Fibroblast of lung (primary cell): ENCODE data around the gene DRAXIN. TPM values are rescaled to one million over a fixed set of nuclear protein-coding genes. Genes with fewer than 3 reads are reported as not detected.

Experiments used
- DNase-seq, 2 donors: peaks; one replicate each; pipeline versions ENCODE4 v3.0.0 to v3.0.0-alpha.2; 2010; ENCODE audit warnings: low read depth in 2 of 2
- H2AFZ ChIP-seq: 2 replicates; pipeline ENCODE4 v1.5.1; 2012; ENCODE audit warnings: low read length, control low read depth, inconsistent platforms
- H3K27ac ChIP-seq: 2 replicates; pipeline ENCODE4 v1.5.1; 2011; ENCODE audit warnings: low read length, control low read depth; ENCODE audit not compliant: insufficient read depth
- H3K27me3 ChIP-seq: 2 replicates; pipeline ENCODE4 v1.5.1; 2011; ENCODE audit warnings: mild to moderate bottlenecking, low read length; ENCODE audit not compliant: control insufficient read depth, insufficient read depth
- H3K36me3 ChIP-seq: 2 replicates; pipeline ENCODE4 v1.5.1; 2011; ENCODE audit warnings: low read length; ENCODE audit not compliant: control insufficient read depth, insufficient read depth
- H3K4me1 ChIP-seq: 2 replicates; pipeline ENCODE4 v1.5.1; 2011; ENCODE audit warnings: low read length; ENCODE audit not compliant: control insufficient read depth, insufficient read depth; ENCODE audit errors: extremely low read depth
- H3K4me2 ChIP-seq: 2 replicates; pipeline ENCODE4 v1.5.1; 2011; ENCODE audit warnings: low read length, control low read depth; ENCODE audit not compliant: insufficient read depth; ENCODE audit errors: extremely low read depth
- H3K4me3 ChIP-seq, 4 experiments: fragments of 200-600 bp in 1 of 4; sonication (generic) in 1 of 4; replicated peaks in 1 of 4; 2 replicates each; pipeline ENCODE4 v1.5.1; 2011 to 2016; ENCODE audit warnings: low read length in 4 of 4, low read depth in 3 of 4, mild to moderate bottlenecking in 3 of 4, control low read depth in 2 of 4, inconsistent platforms in 1 of 4, mixed read lengths in 1 of 4; ENCODE audit not compliant: insufficient read depth in 1 of 4; ENCODE audit errors: control extremely low read depth in 1 of 4
- H3K79me2 ChIP-seq: 2 replicates; pipeline ENCODE4 v1.5.1; 2012; ENCODE audit warnings: mild to moderate bottlenecking, low read length, inconsistent platforms; ENCODE audit not compliant: control insufficient read depth, insufficient read depth
- H3K9ac ChIP-seq: 2 replicates; pipeline ENCODE4 v1.5.1; 2011; ENCODE audit warnings: mild to moderate bottlenecking, low read length, control low read depth; ENCODE audit not compliant: insufficient read depth
- H3K9me3 ChIP-seq: 2 replicates; pipeline ENCODE4 v1.5.1; 2012; ENCODE audit warnings: low read depth, low read length; ENCODE audit not compliant: control insufficient read depth, insufficient read depth
- H4K20me1 ChIP-seq: 2 replicates; pipeline ENCODE4 v1.5.1; 2011; ENCODE audit warnings: low read length; ENCODE audit not compliant: control insufficient read depth, insufficient read depth; ENCODE audit errors: extremely low read depth
- EZH2 ChIP-seq: IDR thresholded peaks from 2 replicates; pipeline ENCODE4 v1.5.1; 2012; ENCODE audit warnings: low read length, control low read depth, mild to moderate bottlenecking; ENCODE audit errors: missing control alignments
- polyA plus RNA-seq, 2 donors: library from polyadenylated mRNA; depleted of rRNA in 1 of 2; stranded (reverse) in 1 of 2; unstranded in 1 of 2; fragments of >200 nt; gene quantifications; 2 replicates each; pipeline ENCODE4 v1.2.1, GENCODE V29; 2011 to 2012; ENCODE audit warnings: missing spikeins in 1 of 2
- total RNA-seq: library from RNA; depleted of rRNA; stranded (reverse); fragments of >200 nt; gene quantifications from 2 replicates; pipeline ENCODE4 v1.2.1, GENCODE V29; 2014
- TF ChIP-seq, protein P1 (sequence below), 2 donors: IDR thresholded peaks in 1 of 2; conservative IDR thresholded peaks in 1 of 2; 1 replicate in 1 of 2; 2 replicates in 1 of 2; pipeline ENCODE4 v1.5.1; 2011 to 2012; ENCODE audit warnings: low read length in 2 of 2, control low read depth in 1 of 2, inconsistent platforms in 1 of 2, low read depth in 1 of 2, mild to moderate bottlenecking in 1 of 2

Gene DRAXIN
- total and polyA plus RNA-seq, 2 donors (not counting 1 experiment from before 2014, with no cell fraction given): 0.03 to 0.50 TPM

DNA sequence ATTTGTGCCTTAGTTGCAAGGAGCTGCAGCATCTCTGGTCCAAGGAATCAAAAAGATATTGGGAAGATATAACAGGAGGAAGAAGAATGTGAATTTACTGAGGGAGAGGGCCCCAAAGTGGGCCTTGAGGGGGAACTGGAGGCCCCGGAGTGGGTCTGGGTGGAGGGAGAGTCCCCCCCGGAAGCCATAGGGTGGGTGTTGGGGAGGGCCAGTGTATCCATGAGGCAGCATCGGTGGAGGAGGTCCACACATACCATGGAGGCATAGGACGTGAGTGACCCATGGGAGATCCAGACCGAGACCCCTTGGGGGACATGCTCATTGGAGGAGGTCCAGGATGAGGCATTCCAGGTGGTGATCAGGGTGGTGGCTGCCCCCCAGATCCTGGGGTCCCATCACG lies 69.8 kb downstream of the DRAXIN start:
- no peaks in the 10 kb centered on the region for H3K9me3 ChIP-seq
- H3K27ac ChIP-seq: no peak overlapping the region
- H4K20me1 ChIP-seq: no peaks in the 10 kb centered on the region
- H2AFZ ChIP-seq: no peak overlapping the region
- TF ChIP-seq EZH2: no peak
- TF ChIP-seq, protein P1, sequence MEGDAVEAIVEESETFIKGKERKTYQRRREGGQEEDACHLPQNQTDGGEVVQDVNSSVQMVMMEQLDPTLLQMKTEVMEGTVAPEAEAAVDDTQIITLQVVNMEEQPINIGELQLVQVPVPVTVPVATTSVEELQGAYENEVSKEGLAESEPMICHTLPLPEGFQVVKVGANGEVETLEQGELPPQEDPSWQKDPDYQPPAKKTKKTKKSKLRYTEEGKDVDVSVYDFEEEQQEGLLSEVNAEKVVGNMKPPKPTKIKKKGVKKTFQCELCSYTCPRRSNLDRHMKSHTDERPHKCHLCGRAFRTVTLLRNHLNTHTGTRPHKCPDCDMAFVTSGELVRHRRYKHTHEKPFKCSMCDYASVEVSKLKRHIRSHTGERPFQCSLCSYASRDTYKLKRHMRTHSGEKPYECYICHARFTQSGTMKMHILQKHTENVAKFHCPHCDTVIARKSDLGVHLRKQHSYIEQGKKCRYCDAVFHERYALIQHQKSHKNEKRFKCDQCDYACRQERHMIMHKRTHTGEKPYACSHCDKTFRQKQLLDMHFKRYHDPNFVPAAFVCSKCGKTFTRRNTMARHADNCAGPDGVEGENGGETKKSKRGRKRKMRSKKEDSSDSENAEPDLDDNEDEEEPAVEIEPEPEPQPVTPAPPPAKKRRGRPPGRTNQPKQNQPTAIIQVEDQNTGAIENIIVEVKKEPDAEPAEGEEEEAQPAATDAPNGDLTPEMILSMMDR (conservative IDR thresholded peaks at IDR 0.05 in 1 of 2, IDR thresholded peaks at IDR 0.05 in 1 of 2; ENCODE audit: low read depth in 1 of 2, low read length in 2 of 2): no peak
- no peak overlapping the region for H3K9ac ChIP-seq
- H3K79me2 ChIP-seq: no peaks in the 10 kb centered on the region
- H3K4me1 ChIP-seq: no peaks in the 10 kb centered on the region
- no peak for DNase-seq
- H3K4me3 ChIP-seq: no peak overlapping the region
- H3K27me3 ChIP-seq: peaks cover 8% of the 10 kb centered on the region
- no peak overlapping the region for H3K4me2 ChIP-seq
- H3K36me3 ChIP-seq: no peaks in the 10 kb centered on the region

DNA sequence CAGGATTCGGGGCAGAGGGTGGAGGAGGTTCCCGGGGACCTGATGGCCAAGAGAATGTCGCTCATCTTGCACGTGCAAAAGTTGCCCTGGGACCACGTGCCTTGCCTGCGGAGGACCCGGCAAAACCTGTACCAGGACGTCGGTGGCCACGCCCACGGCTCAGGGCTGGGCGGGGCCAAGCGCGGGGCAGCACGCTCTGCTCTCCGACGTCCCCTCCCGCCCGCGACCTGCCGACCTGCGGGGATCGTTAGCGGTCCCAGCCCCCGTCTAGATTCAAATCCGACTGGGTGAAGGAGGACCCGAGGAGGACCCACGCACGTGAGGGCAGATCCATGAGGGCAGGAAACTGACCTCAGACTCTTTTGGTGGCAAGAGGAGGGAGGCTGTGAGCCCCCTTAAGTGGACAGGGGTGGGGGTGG lies 70.5 kb downstream of the DRAXIN start, which contains the start of gene C1orf167:
TSS of gene C1orf167 (plus strand) at position 206 of the 419 bp plus-strand sequence. CDS start 2,208 bp downstream, outside the sequence.
- Histone ChIP-seq H4K20me1 (no peaks in the 10 kb centered on the region), H3K4me2 (no peak within 1 kb of the TSS), H3K27ac (no peak within 1 kb of the TSS), H3K4me1 (no peaks in the 10 kb centered on the region), H3K79me2 (no peaks in the 10 kb centered on the region), H2AFZ (no peak within 1 kb of the TSS), H3K9ac (no peak within 1 kb of the TSS), H3K4me3 (no peak within 1 kb of the TSS), H3K9me3 (no peaks in the 10 kb centered on the region), H3K36me3 (no peaks in the 10 kb centered on the region), H3K27me3 (peaks cover 8% of the 10 kb centered on the region)
- no peak for TF ChIP-seq EZH2
- DNase-seq: no peak

GRCh38 chr1:11764115-11764514 lies 72.6 kb downstream of the DRAXIN start:
- Histone ChIP-seq H3K27me3 (peaks cover 14% of the 10 kb centered on the region), H3K4me1 (no peaks in the 10 kb centered on the region), H3K4me3 (no peak overlapping the region), H3K9ac (no peak overlapping the region), H4K20me1 (no peaks in the 10 kb centered on the region), H3K4me2 (no peak overlapping the region), H3K9me3 (no peaks in the 10 kb centered on the region), H3K36me3 (no peaks in the 10 kb centered on the region), H3K79me2 (no peaks in the 10 kb centered on the region), H2AFZ (no peak overlapping the region), H3K27ac (no peak overlapping the region)
- TF ChIP-seq, protein P1 (conservative IDR thresholded peaks at IDR 0.05 in 1 of 2, IDR thresholded peaks at IDR 0.05 in 1 of 2; ENCODE audit: low read depth in 1 of 2, low read length in 2 of 2): no peak
- TF ChIP-seq EZH2: no peak
- DNase-seq: no peak
